Stomach (tissue), 4 donors: ENCODE measurements around the gene ASIP.

Source experiments
- POLR2AphosphoS5 ChIP-seq, 3 donors: sonication (generic); formaldehyde crosslinking; IDR thresholded peaks; one replicate each; pipeline ENCODE4 v1.6.1; 2016; ENCODE audit warnings: antibody characterized with exemption in 3 of 3
- TF ChIP-seq, protein P1 (sequence below), 7 experiments: fragments of 450-650 bp in 4 of 7; fragments of 200-600 bp in 3 of 7; sonication (generic) in 3 of 7; IDR thresholded peaks; one replicate each; pipeline ENCODE4 v1.5.1; 2016 to 2019; ENCODE audit warnings: antibody characterized with exemption in 7 of 7, control low read depth in 2 of 7, mild to moderate bottlenecking in 1 of 7

GRCh38 chr20:34250005-34250404 is 8.8 kb downstream of the ASIP start:
- TF ChIP-seq, protein P1, sequence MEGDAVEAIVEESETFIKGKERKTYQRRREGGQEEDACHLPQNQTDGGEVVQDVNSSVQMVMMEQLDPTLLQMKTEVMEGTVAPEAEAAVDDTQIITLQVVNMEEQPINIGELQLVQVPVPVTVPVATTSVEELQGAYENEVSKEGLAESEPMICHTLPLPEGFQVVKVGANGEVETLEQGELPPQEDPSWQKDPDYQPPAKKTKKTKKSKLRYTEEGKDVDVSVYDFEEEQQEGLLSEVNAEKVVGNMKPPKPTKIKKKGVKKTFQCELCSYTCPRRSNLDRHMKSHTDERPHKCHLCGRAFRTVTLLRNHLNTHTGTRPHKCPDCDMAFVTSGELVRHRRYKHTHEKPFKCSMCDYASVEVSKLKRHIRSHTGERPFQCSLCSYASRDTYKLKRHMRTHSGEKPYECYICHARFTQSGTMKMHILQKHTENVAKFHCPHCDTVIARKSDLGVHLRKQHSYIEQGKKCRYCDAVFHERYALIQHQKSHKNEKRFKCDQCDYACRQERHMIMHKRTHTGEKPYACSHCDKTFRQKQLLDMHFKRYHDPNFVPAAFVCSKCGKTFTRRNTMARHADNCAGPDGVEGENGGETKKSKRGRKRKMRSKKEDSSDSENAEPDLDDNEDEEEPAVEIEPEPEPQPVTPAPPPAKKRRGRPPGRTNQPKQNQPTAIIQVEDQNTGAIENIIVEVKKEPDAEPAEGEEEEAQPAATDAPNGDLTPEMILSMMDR (IDR thresholded peaks at IDR 0.05) = no peak
- TF ChIP-seq POLR2AphosphoS5 (IDR thresholded peaks at IDR 0.05) = no peak
